Prostate gland (tissue), 1 donor: ENCODE results near the gene PRKD2.

Experiments
- POLR2A ChIP-seq: fragments of 450-650 bp; IDR thresholded peaks from one replicate; pipeline ENCODE4 v1.6.1; 2016; ENCODE audit warnings: antibody characterized with exemption, mild to moderate bottlenecking
- POLR2AphosphoS5 ChIP-seq: sonication (generic); formaldehyde crosslinking; IDR thresholded peaks from one replicate; pipeline ENCODE4 v1.6.1; 2017; ENCODE audit warnings: antibody characterized with exemption

GRCh38 chr19:46659151-46660007 is 57.5 kb downstream of the PRKD2 start:
- TF ChIP-seq POLR2AphosphoS5 (no peak), POLR2A (no peak)
